KOPT-K1 (cell line): ENCODE measurements around the gene VGLL4.

Source experiments
- H3K27ac ChIP-seq: fragments of 200-600 bp; sonication (generic); 2 replicates; pipeline ENCODE4 v1.5.1; 2016; ENCODE audit warnings: antibody characterized with exemption, mild to moderate bottlenecking, low read depth, low read length; ENCODE audit not compliant: poor library complexity, severe bottlenecking
- H3K36me3 ChIP-seq: fragments of 200-600 bp; sonication (generic); 2 replicates; pipeline ENCODE4 v1.5.1; 2017; ENCODE audit warnings: antibody characterized with exemption, mild to moderate bottlenecking, low read length, moderate library complexity; ENCODE audit not compliant: insufficient read depth
- H3K9me3 ChIP-seq: fragments of 200-600 bp; sonication (generic); 2 replicates; pipeline ENCODE4 v1.5.1; 2017; ENCODE audit warnings: antibody characterized with exemption, low read length, mild to moderate bottlenecking; ENCODE audit not compliant: insufficient read depth, poor library complexity, severe bottlenecking

VGLL4 gene

GRCh38 chr3:11610044-11610671 is 33.6 kb downstream of the VGLL4 start:
- Histone ChIP-seq H3K9me3 (no peaks in the 10 kb centered on the region), H3K27ac (no peak overlapping the region), H3K36me3 (peaks cover 30% of the 10 kb centered on the region; the same call in 1 of the 2 replicates)

DNA sequence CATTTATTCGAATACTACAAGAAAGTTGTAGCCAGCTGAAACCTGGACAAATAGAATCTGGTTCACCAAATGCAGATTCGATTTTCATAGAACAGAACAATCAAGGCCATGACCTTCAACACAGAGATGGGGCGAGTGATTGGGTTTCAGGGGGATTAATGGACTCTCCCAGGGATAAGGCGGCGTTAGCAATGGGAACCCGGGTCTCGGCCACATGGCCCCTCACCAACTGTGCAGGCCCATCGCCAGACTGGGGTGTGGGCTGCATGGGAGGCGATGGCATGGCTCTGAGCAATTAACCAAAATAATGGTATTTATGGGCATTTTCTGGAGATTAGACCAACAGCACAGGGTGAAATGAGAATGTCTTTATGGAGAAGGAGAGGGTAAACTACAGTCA is 34.2 kb downstream of the VGLL4 start:
- Histone ChIP-seq H3K9me3 (no peaks in the 10 kb centered on the region), H3K36me3 (peaks cover 32% of the 10 kb centered on the region; the same call in 1 of the 2 replicates), H3K27ac (no peak overlapping the region)

DNA sequence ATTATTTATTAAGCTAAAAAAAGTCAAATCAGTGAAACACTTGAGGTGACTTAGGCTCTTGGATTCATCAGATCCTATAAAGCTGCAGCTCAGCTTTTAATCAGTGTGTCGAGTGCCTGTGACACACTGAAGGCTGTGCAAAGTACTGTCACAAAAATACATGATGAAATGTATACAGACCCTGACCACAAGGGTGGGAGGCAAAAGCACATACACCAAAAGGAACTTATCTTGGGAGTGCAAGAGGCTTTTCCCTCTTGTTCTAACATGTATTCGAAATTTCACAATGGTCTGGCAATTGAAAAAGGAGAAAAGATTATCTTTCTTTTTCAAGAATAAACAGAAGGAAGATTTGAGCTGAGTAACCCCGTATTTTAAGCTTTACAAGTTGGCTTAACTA is 35.9 kb downstream of the VGLL4 start:
- no peaks in the 10 kb centered on the region for H3K9me3 ChIP-seq
- peaks cover 22% of the 10 kb centered on the region; the same call in 1 of the 2 replicates for H3K36me3 ChIP-seq
- H3K27ac ChIP-seq, result no peak overlapping the region

DNA sequence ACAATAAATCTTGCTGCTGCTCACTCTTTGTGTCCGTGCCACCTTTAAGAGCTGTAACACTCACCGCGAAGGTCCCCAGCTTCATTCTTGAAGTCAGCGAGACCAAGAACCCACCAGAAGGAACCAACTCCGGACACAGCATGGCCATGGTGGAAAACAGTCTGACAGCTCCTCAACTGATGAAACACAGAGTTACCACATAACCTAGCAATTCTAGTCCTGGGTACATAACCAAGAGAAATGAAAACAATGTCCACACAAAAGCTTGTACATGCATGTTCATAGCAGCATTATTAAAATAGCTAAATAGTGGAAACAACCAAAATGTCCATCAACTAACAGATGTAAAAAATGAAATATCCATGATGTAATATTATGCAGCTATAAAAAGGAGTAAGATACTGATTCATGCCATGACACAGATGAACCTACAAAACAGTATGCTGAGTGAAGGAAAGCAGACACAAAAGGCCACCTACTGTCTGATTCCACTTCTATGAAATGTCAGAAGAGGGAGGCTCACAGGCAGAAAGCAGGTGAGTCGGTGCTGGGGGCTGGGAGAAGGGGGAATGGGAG is 36.8 kb downstream of the VGLL4 start:
- no peak overlapping the region for H3K27ac ChIP-seq
- no peaks in the 10 kb centered on the region for H3K9me3 ChIP-seq
- peaks cover 21% of the 10 kb centered on the region for H3K36me3 ChIP-seq

DNA sequence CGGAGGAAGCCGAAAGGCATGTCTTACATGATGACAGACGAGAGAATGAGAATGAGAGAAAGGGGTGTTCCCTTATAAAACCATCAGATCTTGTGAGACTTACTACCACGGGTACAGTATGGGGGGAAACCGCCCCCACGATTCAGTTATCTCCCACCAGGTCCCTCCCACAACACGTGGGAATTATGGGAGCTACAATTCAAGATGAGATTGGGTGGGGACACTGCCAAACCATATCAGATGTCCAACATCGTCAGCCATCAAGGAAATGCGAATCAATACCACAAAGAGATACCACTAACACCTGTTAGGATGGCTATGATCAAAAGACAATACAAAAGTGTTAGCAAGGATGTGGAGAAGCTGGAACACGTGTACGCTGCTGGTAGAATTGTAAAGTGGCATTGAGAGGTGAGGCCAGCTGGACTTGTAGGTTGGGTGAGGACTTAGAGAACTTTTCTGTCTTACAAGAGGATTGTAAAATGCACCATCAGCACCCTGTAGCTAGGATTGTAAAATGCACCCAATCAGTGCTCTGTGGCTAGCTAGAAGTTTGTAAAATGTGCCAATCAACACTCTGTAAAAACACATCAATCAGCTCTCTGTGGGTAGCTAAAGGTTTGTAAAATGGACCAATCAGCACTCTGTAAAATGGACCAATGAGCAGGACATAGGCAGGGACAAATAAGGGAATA is 37.5 kb downstream of the VGLL4 start:
- Histone ChIP-seq H3K27ac (no peak overlapping the region), H3K36me3 (peaks cover 23% of the 10 kb centered on the region), H3K9me3 (no peaks in the 10 kb centered on the region)

DNA sequence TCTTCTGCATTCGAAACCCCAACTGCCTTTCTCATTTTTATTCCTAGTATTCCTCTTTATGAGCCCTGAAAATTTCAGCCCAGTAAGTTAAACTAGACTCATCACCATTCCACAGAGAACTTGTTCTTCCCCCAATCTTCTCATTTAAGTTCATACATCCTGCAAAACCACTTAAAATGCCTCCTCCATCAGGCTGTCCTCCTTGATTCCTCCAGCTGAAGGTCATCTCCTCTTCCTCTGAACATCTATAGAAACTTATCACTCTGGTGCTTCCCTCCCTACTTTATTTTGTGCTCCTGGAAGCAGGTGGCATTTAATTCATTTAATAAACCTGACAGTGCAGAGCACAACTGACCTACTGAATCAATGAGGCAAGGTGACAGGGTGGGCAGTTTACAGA is 38.3 kb downstream of the VGLL4 start:
- Histone ChIP-seq H3K36me3 (peaks cover 24% of the 10 kb centered on the region), H3K27ac (no peak overlapping the region), H3K9me3 (no peaks in the 10 kb centered on the region)

DNA sequence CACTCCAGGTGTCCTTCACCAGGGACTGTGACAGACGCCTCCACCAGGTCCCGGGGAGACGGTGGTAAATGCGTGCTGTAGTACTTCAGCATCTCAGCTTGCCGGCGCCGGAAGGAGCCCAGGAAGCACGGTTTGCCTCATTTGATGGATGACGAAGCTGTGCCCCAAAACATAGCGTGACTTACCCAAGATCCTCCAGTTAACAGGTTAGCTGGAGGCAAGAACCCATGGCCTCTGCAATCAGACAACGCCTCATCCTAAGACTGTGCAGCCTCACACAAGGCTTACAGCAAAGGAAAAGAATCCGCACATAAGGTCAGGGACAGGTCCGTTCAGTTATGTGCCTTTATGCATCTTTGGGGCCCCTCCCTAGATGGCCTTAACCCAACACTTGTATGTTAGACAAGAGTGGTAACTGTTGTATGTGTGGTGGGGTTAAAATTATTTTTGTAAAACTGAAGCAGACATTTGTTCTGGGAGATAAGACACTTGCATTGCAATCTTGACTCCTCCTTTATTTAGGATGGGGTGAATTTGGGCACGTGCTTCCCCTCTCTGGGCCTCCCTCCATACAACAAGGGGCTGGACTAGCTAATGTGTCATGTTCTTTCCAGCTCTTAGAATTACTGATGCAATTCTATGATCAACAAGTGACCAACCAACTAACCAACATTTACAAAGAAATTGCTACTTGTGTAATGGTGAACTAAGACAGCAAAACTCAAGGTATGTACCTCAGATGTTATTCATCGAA is 39.4 kb downstream of the VGLL4 start:
- no peak overlapping the region for H3K27ac ChIP-seq
- peaks cover 34% of the 10 kb centered on the region for H3K36me3 ChIP-seq
- no peaks in the 10 kb centered on the region for H3K9me3 ChIP-seq

DNA sequence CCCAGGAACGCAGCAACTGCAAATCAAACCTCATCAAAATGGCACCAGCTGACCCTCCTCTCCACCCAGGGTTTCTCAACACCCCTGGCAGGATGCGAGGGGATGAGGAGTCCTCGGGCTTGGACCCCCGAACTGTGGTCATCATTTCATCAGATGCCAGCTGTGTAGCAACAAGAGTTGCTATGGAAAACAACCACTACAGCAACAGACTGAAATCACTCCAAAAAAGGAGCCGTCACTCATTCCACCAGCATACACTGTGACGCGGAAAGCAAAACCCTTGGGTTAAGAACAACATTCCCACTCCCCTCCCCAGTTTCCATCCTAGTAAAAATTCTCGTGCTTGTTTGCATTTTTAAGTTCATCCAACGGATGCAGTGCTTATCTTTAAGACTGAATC is 40.1 kb downstream of the VGLL4 start:
- Histone ChIP-seq H3K36me3 (peaks cover 39% of the 10 kb centered on the region), H3K9me3 (no peaks in the 10 kb centered on the region), H3K27ac (no peak overlapping the region)

- Histone ChIP-seq H3K9me3 (peaks cover 6% of the 10 kb centered on the region), H3K36me3 (peaks cover 46% of the 10 kb centered on the region), H3K27ac (no peak overlapping the region)
Observed at GRCh38 chr3:11602886-11603527, 40.7 kb downstream of the VGLL4 start.

GRCh38 chr3:11602239-11602840 is 41.4 kb downstream of the VGLL4 start:
- Histone ChIP-seq H3K9me3 (peaks cover 13% of the 10 kb centered on the region), H3K27ac (no peak overlapping the region), H3K36me3 (peaks cover 52% of the 10 kb centered on the region)

DNA sequence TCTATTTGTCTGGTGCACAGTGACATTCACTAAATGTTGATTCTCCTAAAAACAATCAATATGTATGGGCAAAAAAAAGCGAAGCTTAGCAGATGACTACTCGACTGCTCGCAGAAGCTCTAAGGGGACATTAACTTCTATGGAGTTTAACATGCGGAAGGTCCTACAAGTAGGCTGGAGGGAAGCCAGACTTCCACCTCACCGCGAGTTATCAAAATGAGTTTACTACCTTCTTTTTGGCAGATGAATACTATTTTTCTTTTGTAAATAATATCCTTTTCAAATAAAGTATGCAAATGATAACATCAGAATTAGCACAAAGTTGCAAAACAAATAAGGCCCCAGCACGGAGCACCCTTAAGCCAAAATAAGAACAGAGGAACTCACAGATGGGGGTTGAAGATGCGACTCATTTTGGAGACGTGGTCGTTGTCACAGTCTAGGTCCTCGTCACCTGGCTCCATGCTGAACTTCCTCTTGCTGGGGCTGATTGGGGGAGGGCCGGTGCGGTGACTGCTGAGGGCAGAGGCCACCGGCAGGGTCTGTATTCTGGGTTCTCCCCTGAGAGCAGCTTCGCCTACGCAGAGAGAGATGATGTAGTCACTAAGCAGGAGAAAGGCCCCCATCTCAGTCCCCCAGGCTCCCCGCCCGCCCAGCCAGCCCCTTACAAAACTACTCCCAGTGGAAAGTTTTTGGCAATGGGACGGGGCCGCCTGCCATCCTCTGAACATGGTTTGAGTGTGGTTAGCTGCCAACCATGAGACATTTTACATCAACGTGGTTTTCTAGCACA is 42.1 kb downstream of the VGLL4 start:
- Histone ChIP-seq H3K27ac (no peak overlapping the region), H3K9me3 (peaks cover 19% of the 10 kb centered on the region), H3K36me3 (peaks cover 59% of the 10 kb centered on the region)

DNA sequence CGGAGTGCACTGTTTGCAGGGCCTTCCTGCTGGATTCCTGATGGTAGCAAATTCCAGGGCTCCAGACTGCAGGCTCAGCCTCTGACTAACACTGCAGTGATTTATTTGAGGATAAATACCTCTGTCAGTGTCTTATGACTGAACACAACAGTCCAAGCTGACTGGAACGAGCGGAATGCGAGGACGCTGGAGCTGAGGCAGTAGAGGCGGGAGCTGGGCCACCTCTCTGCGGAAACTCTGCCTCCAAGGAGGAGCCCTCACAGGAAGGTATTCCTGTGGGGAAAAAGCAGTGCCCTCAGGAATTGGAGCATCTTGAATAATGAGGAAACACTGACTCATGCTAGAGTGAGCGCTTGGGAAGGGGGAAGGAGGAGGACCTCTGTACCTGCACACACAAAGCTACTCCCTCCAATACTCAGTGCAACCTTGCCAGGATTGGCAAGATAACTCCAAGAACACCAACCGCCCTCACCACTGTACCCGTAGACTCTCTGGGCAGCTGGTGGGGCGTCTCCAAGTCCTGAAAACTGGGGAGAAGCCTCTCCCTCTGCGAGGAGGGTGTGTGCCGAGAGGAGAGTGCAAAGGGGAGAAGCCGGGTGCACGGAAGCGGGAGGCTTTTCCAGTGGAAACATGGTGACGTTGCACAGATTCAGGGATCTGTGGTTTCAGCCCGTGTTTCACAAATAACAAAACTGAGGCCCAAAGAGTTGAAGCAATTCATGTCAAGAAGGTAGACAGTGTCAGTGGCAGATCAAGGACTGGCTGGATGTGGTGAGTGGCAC is 43.0 kb downstream of the VGLL4 start:
- peaks cover 26% of the 10 kb centered on the region for H3K9me3 ChIP-seq
- H3K27ac ChIP-seq, result no peak overlapping the region
- peaks cover 68% of the 10 kb centered on the region for H3K36me3 ChIP-seq

DNA sequence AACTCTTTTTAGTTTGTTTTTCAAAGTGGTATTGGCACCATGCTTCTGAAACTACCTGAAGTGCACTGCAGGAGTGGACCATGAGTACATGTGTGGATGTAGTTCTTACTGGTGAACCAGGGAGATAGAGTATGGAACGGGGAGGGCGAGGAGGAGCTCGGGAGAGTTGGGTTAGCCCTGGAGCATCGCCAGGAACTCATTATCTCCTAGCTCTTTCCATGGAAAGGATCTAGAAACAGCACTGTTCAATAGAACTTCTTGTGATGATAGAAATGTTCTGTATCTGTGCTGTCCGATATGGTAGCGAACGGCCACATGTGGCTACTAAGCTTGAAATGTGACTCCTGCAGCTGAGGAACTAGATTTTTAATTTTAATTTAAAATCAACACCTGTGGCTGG is 47.3 kb downstream of the VGLL4 start:
- peaks cover 26% of the 10 kb centered on the region for H3K9me3 ChIP-seq
- peaks cover 81% of the 10 kb centered on the region for H3K36me3 ChIP-seq
- H3K27ac ChIP-seq, result no peak overlapping the region
